Measurements from ENCODE around the gene PRMT9. TPM values are rescaled to one million over a fixed set of nuclear protein-coding genes. Genes with fewer than 3 reads are reported as not detected.

The PRMT9 gene
- total and polyA plus RNA-seq, 9 of the 15 experiments (the other 6 are each of a cell fraction or from before 2014, with no cell fraction given): 3.5 to 15.6 (median 7.2) TPM

GRCh38 chr4:147683717-147684700 lies at the start of gene PRMT9 (continued):
- TF ChIP-seq SREBF1 (IDR thresholded peaks at IDR 0.05; ENCODE audit: borderline replicate concordance, low read depth, low read length) (no peak), KAT2B (IDR thresholded peaks at IDR 0.05; ENCODE audit: low read depth, low read length) (no peak), FOXK2 (conservative IDR thresholded peaks at IDR 0.05 in 1 of 2, IDR thresholded peaks at IDR 0.05 in 1 of 2; ENCODE audit: low read depth in 2 of 2) (peak; percentile 40 to 62; a peak in 2 of 4 replicates), ZBTB8A (IDR thresholded peaks at IDR 0.05; ENCODE audit: partially characterized antibody) (no peak), SNIP1 (IDR thresholded peaks at IDR 0.05; ENCODE audit: low read depth) (no peak), PRPF4 (IDR thresholded peaks at IDR 0.05; ENCODE audit: insufficient read depth, low read depth, low read length, poor library complexity, severe bottlenecking) (no peak), RBM17 (IDR thresholded peaks at IDR 0.05; ENCODE audit: borderline replicate concordance, low read depth, low read length) (no peak), FOXK1 (CRISPR knock-in tag; IDR thresholded peaks at IDR 0.05; ENCODE audit: borderline replicate concordance) (no peak), DDX20 (tag; IDR thresholded peaks at IDR 0.05; ENCODE audit: low read depth) (no peak), ZNF586 (CRISPR knock-in tag; conservative IDR thresholded peaks at IDR 0.05) (no peak), KAT7 (CRISPR knock-in tag; IDR thresholded peaks at IDR 0.05; ENCODE audit: borderline replicate concordance) (no peak), CCNT2 (IDR thresholded peaks at IDR 0.05; ENCODE audit: borderline replicate concordance, extremely low read depth, insufficient read length, low read depth, low read length) (peak; percentile 77), MAX (CRISPR knock-in tag; IDR thresholded peaks at IDR 0.05) (peak; percentile 75), TCF7 (IDR thresholded peaks at IDR 0.05; ENCODE audit: borderline replicate concordance) (no peak), NRF1 (conservative IDR thresholded peaks at IDR 0.05 in 1 of 2, IDR thresholded peaks at IDR 0.05 in 1 of 2) (peak; percentile 92 to 94), HINFP (tag; conservative IDR thresholded peaks at IDR 0.05; ENCODE audit: low read depth) (no peak), CHAMP1 (IDR thresholded peaks at IDR 0.05) (peak; percentile 52; the same call in 1 of the 2 replicates)
- TF ChIP-seq, protein P1, sequence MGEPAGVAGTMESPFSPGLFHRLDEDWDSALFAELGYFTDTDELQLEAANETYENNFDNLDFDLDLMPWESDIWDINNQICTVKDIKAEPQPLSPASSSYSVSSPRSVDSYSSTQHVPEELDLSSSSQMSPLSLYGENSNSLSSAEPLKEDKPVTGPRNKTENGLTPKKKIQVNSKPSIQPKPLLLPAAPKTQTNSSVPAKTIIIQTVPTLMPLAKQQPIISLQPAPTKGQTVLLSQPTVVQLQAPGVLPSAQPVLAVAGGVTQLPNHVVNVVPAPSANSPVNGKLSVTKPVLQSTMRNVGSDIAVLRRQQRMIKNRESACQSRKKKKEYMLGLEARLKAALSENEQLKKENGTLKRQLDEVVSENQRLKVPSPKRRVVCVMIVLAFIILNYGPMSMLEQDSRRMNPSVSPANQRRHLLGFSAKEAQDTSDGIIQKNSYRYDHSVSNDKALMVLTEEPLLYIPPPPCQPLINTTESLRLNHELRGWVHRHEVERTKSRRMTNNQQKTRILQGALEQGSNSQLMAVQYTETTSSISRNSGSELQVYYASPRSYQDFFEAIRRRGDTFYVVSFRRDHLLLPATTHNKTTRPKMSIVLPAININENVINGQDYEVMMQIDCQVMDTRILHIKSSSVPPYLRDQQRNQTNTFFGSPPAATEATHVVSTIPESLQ (CRISPR knock-in tag; IDR thresholded peaks at IDR 0.05): peak; percentile 80; the same call in 1 of the 2 replicates

Data from K562 (cell line).